OCI-LY7 (cell line): ENCODE data around the gene RBMS1. TPM values are rescaled to one million over a fixed set of nuclear protein-coding genes. Genes with fewer than 3 reads are reported as not detected.
"Not testable (repeated sequence)": the region's sequence is repeated elsewhere in the genome, so short reads cannot be mapped to it uniquely, and the experiment has no call there.

Experiments used
- BruUV-seq: library from RNA; stranded (reverse); fragments of 400-500 nt; replicated peaks from 2 replicates; lab custom pipeline; 2021; lab: Mats Ljungman, UMichigan
- CTCF ChIA-PET: fragments of 300-600 bp; sonication (Branson Sonifier 250); formaldehyde crosslinking; loops from one replicate; lab custom pipeline; 2022; ENCODE audit warnings: antibody characterized with exemption; ENCODE audit not compliant: unreplicated experiment; lab: Charles Lee
- POLR2A ChIA-PET: fragments of 300-600 bp; sonication (Branson Sonifier 250); formaldehyde crosslinking; loops from one replicate; lab custom pipeline; 2022; ENCODE audit warnings: antibody characterized with exemption; lab: Charles Lee
- DNase-seq: peaks from one replicate; pipeline ENCODE4 v3.0.0-alpha.2; 2015; ENCODE audit warnings: low spot score
- H2AFZ ChIP-seq: fragments of 200-600 bp; sonication (generic), shearing (Covaris generic); 2 replicates; pipeline ENCODE4 v1.6.1; 2014; ENCODE audit warnings: mild to moderate bottlenecking, antibody characterized with exemption, low read length, moderate library complexity
- H3K27ac ChIP-seq: fragments of 200-600 bp; sonication (generic); 2 replicates; pipeline ENCODE4 v1.5.1; 2014; ENCODE audit warnings: mixed run types, low read depth, mild to moderate bottlenecking, moderate library complexity, low read length, inconsistent platforms; ENCODE audit not compliant: poor library complexity, severe bottlenecking
- H3K36me3 ChIP-seq: fragments of 200-600 bp; sonication (generic); 2 replicates; pipeline ENCODE4 v1.6.1; 2014; ENCODE audit warnings: mild to moderate bottlenecking, antibody characterized with exemption, low read length, moderate library complexity, mixed read lengths; ENCODE audit not compliant: insufficient read depth
- H3K4me1 ChIP-seq: fragments of 200-600 bp; sonication (generic); 2 replicates; pipeline ENCODE4 v1.5.1; 2014; ENCODE audit warnings: mild to moderate bottlenecking, low read length; ENCODE audit not compliant: insufficient read depth, poor library complexity, severe bottlenecking
- H3K4me2 ChIP-seq: fragments of 200-600 bp; sonication (generic); 2 replicates; pipeline ENCODE4 v1.6.1; 2014; ENCODE audit warnings: mild to moderate bottlenecking, low read length
- H3K4me3 ChIP-seq: fragments of 200-600 bp; sonication (generic); 2 replicates; pipeline ENCODE4 v1.5.1; 2014; ENCODE audit warnings: mild to moderate bottlenecking, low read depth, low read length; ENCODE audit not compliant: poor library complexity, severe bottlenecking
- H3K79me2 ChIP-seq: fragments of 200-600 bp; sonication (generic); 2 replicates; pipeline ENCODE4 v1.6.1; 2016; ENCODE audit warnings: low read depth, mild to moderate bottlenecking, low read length, moderate library complexity, mixed read lengths; ENCODE audit not compliant: insufficient read depth
- H3K9me2 ChIP-seq: fragments of 200-600 bp; sonication (generic); 2 replicates; pipeline ENCODE4 v1.6.1; 2016; ENCODE audit warnings: mild to moderate bottlenecking, low read length, mixed read lengths; ENCODE audit not compliant: insufficient read depth
- H3K9me3 ChIP-seq: fragments of 200-600 bp; sonication (generic); 2 replicates; pipeline ENCODE4 v1.6.1; 2014; ENCODE audit warnings: mild to moderate bottlenecking, mixed run types, low read length, mixed read lengths
- H4K20me1 ChIP-seq: fragments of 200-600 bp; sonication (generic); 2 replicates; pipeline ENCODE4 v1.6.1; 2014; ENCODE audit warnings: mild to moderate bottlenecking, antibody characterized with exemption, low read length, moderate library complexity, mixed read lengths; ENCODE audit not compliant: insufficient read depth
- CTCF ChIP-seq: fragments of 200-600 bp; sonication (generic); conservative IDR thresholded peaks from 2 replicates; pipeline ENCODE4 v1.5.1; 2014; ENCODE audit warnings: mild to moderate bottlenecking, antibody characterized with exemption, low read length, moderate library complexity, mixed read lengths
- EZH2phosphoT487 ChIP-seq: fragments of 200-600 bp; sonication (generic); IDR thresholded peaks from 2 replicates; pipeline ENCODE4 v1.6.1; 2018; ENCODE audit warnings: low read depth, borderline replicate concordance, mild to moderate bottlenecking, mixed run types, antibody characterized with exemption, low read length, moderate library complexity, mixed read lengths
- intact Hi-C: fragments of 100-400 bp; cut with micrococcal nuclease; formaldehyde crosslinking; loops from one replicate; pipeline ENCODE4 v1.10.0; 2022; ENCODE audit not compliant: unreplicated experiment
- total RNA-seq, 2 experiments: library from RNA; depleted of rRNA in 1 of 2; stranded (reverse); fragments of >200 nt in 1 of 2; shearing (Covaris generic) in 1 of 2; gene quantifications; 2 replicates each; pipeline ENCODE4 v1.2.3, GENCODE V29; 2014 to 2022

RBMS1 gene
- total RNA-seq, 2 experiments from 2014 or later: 29.5 to 35.7 TPM

GRCh38 chr2:160490733-160491685, 2.6 kb downstream of the RBMS1 start:
- Histone ChIP-seq H3K36me3 (no peaks in the 10 kb centered on the region), H4K20me1 (no peaks in the 10 kb centered on the region), H3K79me2 (no peaks in the 10 kb centered on the region), H3K9me3 (no peaks in the 10 kb centered on the region), H3K4me1 (peaks cover 6% of the 10 kb centered on the region), H2AFZ (no peak overlapping the region), H3K4me2 (no peak overlapping the region), H3K9me2 (no peaks in the 10 kb centered on the region), H3K4me3 (no peak overlapping the region), H3K27ac (no peak overlapping the region)
- intact Hi-C loops: no loop called here
- TF ChIP-seq EZH2phosphoT487 (no peak), CTCF (no peak)
- no peak for DNase-seq
- ChIA-PET CTCF (no interaction called here), POLR2A (no interaction called here)
- no TSS peak for BruUV-seq

- H3K4me3 ChIP-seq: no peak overlapping the region
- H3K9me2 ChIP-seq: no peaks in the 10 kb centered on the region
- H3K4me2 ChIP-seq: no peak overlapping the region
- H3K27ac ChIP-seq: no peak overlapping the region
- H4K20me1 ChIP-seq: no peaks in the 10 kb centered on the region
- H2AFZ ChIP-seq: no peak overlapping the region
- no TSS peak for BruUV-seq
- POLR2A ChIA-PET: interaction anchor here (1.1 kb wide), 1 partner anchor 74 kb away, joined by 3 read pairs; no protein-coding TSS in a partner anchor
- H3K79me2 ChIP-seq: no peaks in the 10 kb centered on the region
- TF ChIP-seq CTCF: no peak
- TF ChIP-seq EZH2phosphoT487: no peak
- DNase-seq: no peak
- H3K9me3 ChIP-seq: no peaks in the 10 kb centered on the region
- H3K4me1 ChIP-seq: peaks cover 6% of the 10 kb centered on the region
- CTCF ChIA-PET: no interaction called here
- H3K36me3 ChIP-seq: no peaks in the 10 kb centered on the region
- intact Hi-C loops: no loop called here
Observed at GRCh38 chr2:160489111-160489510, 4.5 kb downstream of the RBMS1 start.

- H3K27ac ChIP-seq, H3K4me1 ChIP-seq, H3K4me2 ChIP-seq, POLR2A ChIA-PET, H3K9me3 ChIP-seq, H3K9me2 ChIP-seq, CTCF ChIA-PET, H3K79me2 ChIP-seq, H2AFZ ChIP-seq, H3K36me3 ChIP-seq, DNase-seq, BruUV-seq, H3K4me3 ChIP-seq, H4K20me1 ChIP-seq, intact Hi-C loops: not testable (repeated sequence)
Observed at GRCh38 chr2:160488289-160488688, 5.3 kb downstream of the RBMS1 start.
